ENCODE results near the gene VPS13C. TPM values are rescaled to one million over a fixed set of nuclear protein-coding genes. Genes with fewer than 3 reads are reported as not detected.
A peak's percentile ranks its signal among the peaks of the same experiment; 100 is the strongest.

The VPS13C gene
- polyA plus RNA-seq, 2 of the 4 experiments (the other 2 are of a cell fraction): 13.2 to 26.5 TPM

DNA sequence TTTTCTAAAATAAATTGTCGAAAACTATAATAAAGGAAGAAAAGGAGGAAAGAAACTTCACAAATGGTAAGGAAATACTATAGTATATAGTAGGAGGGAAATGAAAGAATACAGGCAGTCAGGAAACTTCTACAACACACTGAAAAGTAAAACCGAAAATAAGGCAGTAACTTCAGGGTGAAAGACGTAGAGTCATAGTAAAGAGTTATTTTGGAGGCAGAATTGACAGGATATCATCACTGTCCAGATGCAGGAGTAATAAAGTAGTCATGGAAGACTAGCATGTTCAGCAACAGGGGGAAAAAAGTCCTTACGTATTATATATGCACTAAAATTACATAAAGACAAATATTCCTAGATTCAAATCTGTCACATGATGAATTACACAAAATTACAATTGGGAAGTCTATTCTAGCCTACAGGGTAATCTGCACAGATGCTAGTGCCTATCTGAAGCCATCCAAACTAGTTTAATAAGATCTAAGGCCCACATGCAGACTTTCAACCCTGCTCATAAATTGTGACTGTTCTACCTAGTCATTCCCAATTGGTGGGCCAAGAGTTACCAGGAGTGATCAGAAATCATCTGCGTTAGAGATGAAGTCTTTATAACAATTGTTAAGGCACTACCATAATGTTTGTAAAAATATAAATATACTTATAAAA lies 14.0 kb downstream of the VPS13C start:
- ATAC-seq (no peak), FAIRE-seq (no peak), DNase-seq (ENCODE audit: low read depth in 1 of 2, low spot score in 1 of 2) (no peak)
- no peak overlapping the region for H3K4me2 ChIP-seq
- no peaks in the 10 kb centered on the region for H3K4me1 ChIP-seq
- no peaks in the 10 kb centered on the region for H3K9me3 ChIP-seq
- POLR2A ChIA-PET: no interaction called here
- 88% methylated on average over 5 of the region's 5 CpGs for WGBS (ENCODE audit: missing lambda C conversion rate)
- H3K27ac ChIP-seq: no peak overlapping the region
- TF ChIP-seq TFCP2L1 (CRISPR knock-in tag; IDR thresholded peaks at IDR 0.05): no peak
- TF ChIP-seq, protein P1, sequence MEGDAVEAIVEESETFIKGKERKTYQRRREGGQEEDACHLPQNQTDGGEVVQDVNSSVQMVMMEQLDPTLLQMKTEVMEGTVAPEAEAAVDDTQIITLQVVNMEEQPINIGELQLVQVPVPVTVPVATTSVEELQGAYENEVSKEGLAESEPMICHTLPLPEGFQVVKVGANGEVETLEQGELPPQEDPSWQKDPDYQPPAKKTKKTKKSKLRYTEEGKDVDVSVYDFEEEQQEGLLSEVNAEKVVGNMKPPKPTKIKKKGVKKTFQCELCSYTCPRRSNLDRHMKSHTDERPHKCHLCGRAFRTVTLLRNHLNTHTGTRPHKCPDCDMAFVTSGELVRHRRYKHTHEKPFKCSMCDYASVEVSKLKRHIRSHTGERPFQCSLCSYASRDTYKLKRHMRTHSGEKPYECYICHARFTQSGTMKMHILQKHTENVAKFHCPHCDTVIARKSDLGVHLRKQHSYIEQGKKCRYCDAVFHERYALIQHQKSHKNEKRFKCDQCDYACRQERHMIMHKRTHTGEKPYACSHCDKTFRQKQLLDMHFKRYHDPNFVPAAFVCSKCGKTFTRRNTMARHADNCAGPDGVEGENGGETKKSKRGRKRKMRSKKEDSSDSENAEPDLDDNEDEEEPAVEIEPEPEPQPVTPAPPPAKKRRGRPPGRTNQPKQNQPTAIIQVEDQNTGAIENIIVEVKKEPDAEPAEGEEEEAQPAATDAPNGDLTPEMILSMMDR (IDR thresholded peaks at IDR 0.05): no peak
- TF ChIP-seq CHD2 (IDR thresholded peaks at IDR 0.05; ENCODE audit: low read length, partially characterized antibody): no peak
- no peak for TF ChIP-seq HOXB5 (CRISPR knock-in tag; IDR thresholded peaks at IDR 0.05)
- TF ChIP-seq RARB (CRISPR knock-in tag; IDR thresholded peaks at IDR 0.05): no peak
- TF ChIP-seq FOSB (CRISPR knock-in tag; IDR thresholded peaks at IDR 0.05): no peak
- no peak for TF ChIP-seq EHF (CRISPR knock-in tag; IDR thresholded peaks at IDR 0.05)
- TF ChIP-seq HOXA7 (CRISPR knock-in tag; IDR thresholded peaks at IDR 0.05): no peak
- TF ChIP-seq, protein P2, sequence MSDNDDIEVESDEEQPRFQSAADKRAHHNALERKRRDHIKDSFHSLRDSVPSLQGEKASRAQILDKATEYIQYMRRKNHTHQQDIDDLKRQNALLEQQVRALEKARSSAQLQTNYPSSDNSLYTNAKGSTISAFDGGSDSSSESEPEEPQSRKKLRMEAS (IDR thresholded peaks at IDR 0.05): no peak
- no peak for TF ChIP-seq BHLHE40 (IDR thresholded peaks at IDR 0.05; ENCODE audit: low read depth, low read length)
- TF ChIP-seq, protein P3, sequence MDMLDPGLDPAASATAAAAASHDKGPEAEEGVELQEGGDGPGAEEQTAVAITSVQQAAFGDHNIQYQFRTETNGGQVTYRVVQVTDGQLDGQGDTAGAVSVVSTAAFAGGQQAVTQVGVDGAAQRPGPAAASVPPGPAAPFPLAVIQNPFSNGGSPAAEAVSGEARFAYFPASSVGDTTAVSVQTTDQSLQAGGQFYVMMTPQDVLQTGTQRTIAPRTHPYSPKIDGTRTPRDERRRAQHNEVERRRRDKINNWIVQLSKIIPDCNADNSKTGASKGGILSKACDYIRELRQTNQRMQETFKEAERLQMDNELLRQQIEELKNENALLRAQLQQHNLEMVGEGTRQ (IDR thresholded peaks at IDR 0.05): no peak
- no peak for TF ChIP-seq MYC (IDR thresholded peaks at IDR 0.05; ENCODE audit: borderline replicate concordance, low read length)
- no peak for TF ChIP-seq NFE2L2 (conservative IDR thresholded peaks at IDR 0.05; ENCODE audit: low read length)
- TF ChIP-seq, protein P4, sequence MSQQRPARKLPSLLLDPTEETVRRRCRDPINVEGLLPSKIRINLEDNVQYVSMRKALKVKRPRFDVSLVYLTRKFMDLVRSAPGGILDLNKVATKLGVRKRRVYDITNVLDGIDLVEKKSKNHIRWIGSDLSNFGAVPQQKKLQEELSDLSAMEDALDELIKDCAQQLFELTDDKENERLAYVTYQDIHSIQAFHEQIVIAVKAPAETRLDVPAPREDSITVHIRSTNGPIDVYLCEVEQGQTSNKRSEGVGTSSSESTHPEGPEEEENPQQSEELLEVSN (IDR thresholded peaks at IDR 0.05; ENCODE audit: borderline replicate concordance, low read depth): no peak
- TF ChIP-seq KDM1A (IDR thresholded peaks at IDR 0.05; ENCODE audit: low read depth): no peak
- no peak for TF ChIP-seq CBX2 (IDR thresholded peaks at IDR 0.05; ENCODE audit: borderline replicate concordance, low read depth)
- TF ChIP-seq BCL3 (IDR thresholded peaks at IDR 0.05): no peak
- H3K4me3 ChIP-seq: no peak overlapping the region
- CTCF ChIA-PET: no interaction called here

- peak; percentile 62 to 65; a peak in 4 of 6 replicates for ATAC-seq
- Histone ChIP-seq H3K27ac (no peak overlapping the region), H3K4me3 (no peak overlapping the region), H3K9me3 (no peaks in the 10 kb centered on the region), H3K4me2 (peak overlapping the region; percentile 16; the same call in 2 of the 3 replicates), H3K4me1 (peaks cover 11% of the 10 kb centered on the region)
- no peak for DNase-seq (ENCODE audit: low read depth in 1 of 2, low spot score in 1 of 2)
- no peak for FAIRE-seq
- WGBS (ENCODE audit: missing lambda C conversion rate): 38% methylated on average over 2 of the region's 2 CpGs
- ChIA-PET POLR2A (no interaction called here), CTCF (interaction anchor here (1.1 to 1.2 kb wide), 2 partner anchors 10 to 13 kb away, joined by 3 read pairs; no protein-coding TSS in a partner anchor)
- no peak for TF ChIP-seq SREBF2 (IDR thresholded peaks at IDR 0.05)
- TF ChIP-seq HMGXB4 (CRISPR knock-in tag; IDR thresholded peaks at IDR 0.05; ENCODE audit: borderline replicate concordance): no peak
- TF ChIP-seq KDM1A (IDR thresholded peaks at IDR 0.05; ENCODE audit: low read depth): no peak
- TF ChIP-seq FOXS1 (CRISPR knock-in tag; IDR thresholded peaks at IDR 0.05): no peak
- no peak for TF ChIP-seq EHF (CRISPR knock-in tag; IDR thresholded peaks at IDR 0.05)
- TF ChIP-seq CBX8 (IDR thresholded peaks at IDR 0.05): no peak
- no peak for TF ChIP-seq RAD21 (conservative IDR thresholded peaks at IDR 0.05 in 1 of 2, IDR thresholded peaks at IDR 0.05 in 1 of 2)
- no peak for TF ChIP-seq HDAC2 (IDR thresholded peaks at IDR 0.05)
- TF ChIP-seq PHF8 (IDR thresholded peaks at IDR 0.05; ENCODE audit: borderline replicate concordance, low read depth): no peak
- no peak for TF ChIP-seq REST (IDR thresholded peaks at IDR 0.05)
- no peak for TF ChIP-seq FOSB (CRISPR knock-in tag; IDR thresholded peaks at IDR 0.05)
- TF ChIP-seq MAFK (IDR thresholded peaks at IDR 0.05; ENCODE audit: partially characterized antibody): no peak
- no peak for TF ChIP-seq HOXB5 (CRISPR knock-in tag; IDR thresholded peaks at IDR 0.05)
Observed at GRCh38 chr15:62035256-62035924, 24.9 kb downstream of the VPS13C start.

Measured in A549 (cell line).